Ascending aorta (tissue), 2 donors: ENCODE data around the gene TDG. TPM values are rescaled to one million over a fixed set of nuclear protein-coding genes. Genes with fewer than 3 reads are reported as not detected.
"Not testable (repeated sequence)": the region's sequence is repeated elsewhere in the genome, so short reads cannot be mapped to it uniquely, and the experiment has no call there.

Source experiments
- DNase-seq, 2 donors: peaks; one replicate each; pipeline ENCODE4 v3.0.0-alpha.2; 2019; ENCODE audit warnings: low spot score in 2 of 2
- H3K27ac ChIP-seq, 2 donors: fragments of 200-600 bp; sonication (generic); one replicate each; pipeline ENCODE4 v1.5.1; 2016 to 2017; ENCODE audit warnings: mild to moderate bottlenecking in 1 of 2
- H3K27me3 ChIP-seq: fragments of 200-600 bp; sonication (generic); one replicate; pipeline ENCODE4 v1.5.1; 2017
- H3K36me3 ChIP-seq, 2 donors: fragments of 200-600 bp; sonication (generic); one replicate each; pipeline ENCODE4 v1.5.1; 2016
- H3K4me1 ChIP-seq, 2 donors: fragments of 200-600 bp; sonication (generic); one replicate each; pipeline ENCODE4 v1.5.1; 2016 to 2017; ENCODE audit warnings: mild to moderate bottlenecking in 1 of 2
- H3K4me3 ChIP-seq, 2 donors: fragments of 200-600 bp; sonication (generic); one replicate each; pipeline ENCODE4 v1.5.1; 2016 to 2017; ENCODE audit warnings: mild to moderate bottlenecking in 1 of 2
- H3K9me3 ChIP-seq, 2 donors: fragments of 200-600 bp; sonication (generic); one replicate each; pipeline ENCODE4 v1.5.1; 2016
- intact Hi-C: fragments of 100-400 bp; cut with DNase I; formaldehyde crosslinking; loops from one replicate; pipeline ENCODE4 v1.15.1; 2023
- total RNA-seq: library from RNA; depleted of rRNA; stranded (reverse); fragments of >200 nt; gene quantifications from one replicate; pipeline ENCODE4 v1.1.0, GENCODE V29; 2016
- TF ChIP-seq, protein P1 (sequence below), 3 experiments: fragments of 200-600 bp in 2 of 3; fragments of 450-650 bp in 1 of 3; sonication (generic) in 2 of 3; IDR thresholded peaks; one replicate each; pipeline ENCODE4 v1.5.1; 2016 to 2019; ENCODE audit warnings: antibody characterized with exemption in 3 of 3, mild to moderate bottlenecking in 1 of 3, moderate library complexity in 1 of 3

TDG gene
- total RNA-seq, 1 donor from 2014 or later, result 11.8 TPM

DNA sequence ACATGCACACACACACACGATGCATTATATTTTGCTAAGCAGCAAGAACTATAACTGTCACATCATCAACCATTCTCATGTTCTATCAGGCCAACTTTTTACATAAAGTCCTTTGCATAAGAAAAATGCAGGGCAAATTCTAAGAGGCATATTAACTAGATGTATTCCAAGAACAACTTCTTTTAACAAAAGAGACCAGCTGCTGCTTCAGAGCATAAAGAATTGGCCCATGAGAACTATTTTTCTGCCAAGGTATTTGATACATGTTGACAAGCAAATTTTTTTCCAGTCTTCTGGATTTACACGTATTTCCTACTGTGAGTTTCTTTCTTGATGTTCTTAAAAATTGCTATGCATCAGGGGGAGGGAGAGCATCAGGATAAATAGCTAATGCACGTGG is 57.1 kb downstream of the TDG start:
- no peaks in the 10 kb centered on the region for H3K4me1 ChIP-seq
- TF ChIP-seq, protein P1, sequence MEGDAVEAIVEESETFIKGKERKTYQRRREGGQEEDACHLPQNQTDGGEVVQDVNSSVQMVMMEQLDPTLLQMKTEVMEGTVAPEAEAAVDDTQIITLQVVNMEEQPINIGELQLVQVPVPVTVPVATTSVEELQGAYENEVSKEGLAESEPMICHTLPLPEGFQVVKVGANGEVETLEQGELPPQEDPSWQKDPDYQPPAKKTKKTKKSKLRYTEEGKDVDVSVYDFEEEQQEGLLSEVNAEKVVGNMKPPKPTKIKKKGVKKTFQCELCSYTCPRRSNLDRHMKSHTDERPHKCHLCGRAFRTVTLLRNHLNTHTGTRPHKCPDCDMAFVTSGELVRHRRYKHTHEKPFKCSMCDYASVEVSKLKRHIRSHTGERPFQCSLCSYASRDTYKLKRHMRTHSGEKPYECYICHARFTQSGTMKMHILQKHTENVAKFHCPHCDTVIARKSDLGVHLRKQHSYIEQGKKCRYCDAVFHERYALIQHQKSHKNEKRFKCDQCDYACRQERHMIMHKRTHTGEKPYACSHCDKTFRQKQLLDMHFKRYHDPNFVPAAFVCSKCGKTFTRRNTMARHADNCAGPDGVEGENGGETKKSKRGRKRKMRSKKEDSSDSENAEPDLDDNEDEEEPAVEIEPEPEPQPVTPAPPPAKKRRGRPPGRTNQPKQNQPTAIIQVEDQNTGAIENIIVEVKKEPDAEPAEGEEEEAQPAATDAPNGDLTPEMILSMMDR (IDR thresholded peaks at IDR 0.05), result no peak
- H3K27ac ChIP-seq, result no peak overlapping the region
- H3K4me3 ChIP-seq, result no peak overlapping the region
- no peaks in the 10 kb centered on the region for H3K27me3 ChIP-seq
- H3K9me3 ChIP-seq, result no peaks in the 10 kb centered on the region
- no peak for DNase-seq
- intact Hi-C loops, result no loop called here
- no peaks in the 10 kb centered on the region for H3K36me3 ChIP-seq

DNA sequence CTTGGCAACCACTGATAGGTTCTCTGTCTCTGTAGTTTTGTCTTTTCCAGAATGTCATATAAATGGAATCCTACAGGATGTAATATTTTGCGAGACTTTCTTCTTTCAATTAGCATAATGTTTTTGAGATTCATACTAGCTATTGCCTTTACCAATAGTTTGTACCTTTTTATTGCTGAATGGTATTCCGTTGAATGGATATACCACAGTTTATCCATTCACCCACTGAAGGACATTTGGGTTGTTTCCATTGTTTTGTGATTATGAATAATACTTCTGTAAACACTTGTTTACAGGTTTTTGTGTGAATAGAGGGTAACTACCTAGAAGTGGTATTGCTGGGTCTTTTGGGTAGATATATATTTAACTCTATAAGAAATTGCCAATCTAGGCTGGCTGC is 58.0 kb downstream of the TDG start:
- TF ChIP-seq, protein P1 (IDR thresholded peaks at IDR 0.05), result no peak
- intact Hi-C loops, result no loop called here
- Histone ChIP-seq H3K27ac (no peak overlapping the region), H3K4me3 (no peak overlapping the region), H3K36me3 (no peaks in the 10 kb centered on the region), H3K9me3 (no peaks in the 10 kb centered on the region), H3K4me1 (no peaks in the 10 kb centered on the region), H3K27me3 (no peaks in the 10 kb centered on the region)
- DNase-seq, result no peak

DNA sequence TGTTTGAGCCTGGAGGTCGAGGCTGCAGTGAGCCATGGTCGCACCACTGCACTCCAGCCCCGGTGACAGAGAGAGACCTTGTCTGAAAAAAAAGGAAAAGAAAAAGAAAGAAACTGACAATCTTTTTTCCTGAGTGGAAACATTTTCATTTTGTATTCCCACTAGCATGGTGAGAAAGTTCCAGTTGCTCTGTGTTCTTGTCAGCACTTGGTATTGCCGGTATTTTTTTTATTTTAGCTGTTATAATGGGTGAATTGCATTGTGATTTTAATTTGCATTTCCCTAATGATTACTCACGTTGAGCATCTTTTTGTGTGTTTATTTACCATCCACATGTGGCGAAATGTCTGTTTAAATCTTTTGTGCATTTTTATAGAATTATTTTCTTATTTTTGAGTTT is 58.7 kb downstream of the TDG start:
- Histone ChIP-seq H3K36me3 (no peaks in the 10 kb centered on the region), H3K9me3 (no peaks in the 10 kb centered on the region), H3K4me3 (no peak overlapping the region), H3K4me1 (no peaks in the 10 kb centered on the region), H3K27me3 (no peaks in the 10 kb centered on the region), H3K27ac (no peak overlapping the region)
- DNase-seq, result no peak
- intact Hi-C loops, result no loop called here
- TF ChIP-seq, protein P1 (IDR thresholded peaks at IDR 0.05), result no peak

DNA sequence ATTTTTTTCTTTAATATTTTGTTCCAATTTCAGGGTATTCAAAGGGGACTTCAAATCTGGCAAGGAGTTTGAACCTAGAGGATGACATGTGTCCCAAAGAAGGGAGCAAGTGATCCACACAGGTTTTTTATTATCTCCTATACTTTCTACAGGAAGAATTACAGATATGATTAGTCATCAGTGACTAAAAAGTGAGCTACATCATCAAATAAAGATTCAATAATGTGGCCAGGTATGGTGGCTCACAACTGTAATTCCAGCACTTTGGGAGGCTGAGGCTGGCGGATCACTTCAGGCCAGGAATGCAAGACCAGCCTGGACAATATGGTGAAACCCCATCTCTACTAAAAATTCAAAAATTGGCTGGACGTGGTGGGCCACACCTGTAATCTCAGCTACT is 60.1 kb downstream of the TDG start:
- Histone ChIP-seq H3K36me3 (no peaks in the 10 kb centered on the region), H3K4me1 (no peaks in the 10 kb centered on the region), H3K4me3 (no peak overlapping the region), H3K9me3 (no peaks in the 10 kb centered on the region), H3K27me3 (no peaks in the 10 kb centered on the region), H3K27ac (no peak overlapping the region)
- TF ChIP-seq, protein P1 (IDR thresholded peaks at IDR 0.05), result no peak
- intact Hi-C loops, result no loop called here
- DNase-seq, result no peak

DNA sequence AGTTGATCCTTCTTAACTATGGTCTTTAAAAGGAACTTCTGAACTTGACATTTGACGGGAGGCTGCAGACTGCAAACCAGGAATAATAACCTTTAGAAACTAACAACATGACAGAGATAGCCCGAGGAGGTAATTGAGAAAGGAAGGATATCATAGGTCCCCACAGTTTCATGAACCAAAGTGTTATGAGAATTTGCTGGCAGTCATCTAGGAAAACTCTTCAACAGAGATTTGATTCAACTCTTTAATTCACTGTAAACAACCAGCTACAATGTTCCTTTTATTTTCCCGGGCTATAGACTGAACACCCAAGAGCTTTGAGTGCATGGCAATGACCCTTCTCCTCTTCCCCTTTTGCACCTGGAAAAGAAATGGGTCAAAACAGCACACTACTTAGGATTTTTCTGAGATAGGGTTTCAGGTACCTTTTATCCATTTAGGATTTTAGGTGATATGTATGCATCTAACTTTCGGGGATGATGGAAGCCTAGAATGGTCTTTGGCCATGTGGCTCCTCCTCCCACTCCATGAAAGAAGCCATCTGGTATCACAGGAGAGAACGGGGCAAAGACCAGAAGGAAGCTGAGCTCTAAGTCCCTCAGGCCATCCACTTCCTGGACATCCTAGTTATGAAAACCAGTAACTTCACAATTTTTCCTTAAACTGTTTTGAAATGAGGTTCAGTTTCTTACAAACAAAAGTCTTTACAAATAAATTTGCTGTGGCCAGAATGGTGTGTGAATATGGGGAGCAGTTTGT is 61.3 kb downstream of the TDG start:
- no peaks in the 10 kb centered on the region for H3K27me3 ChIP-seq
- no peak overlapping the region for H3K4me3 ChIP-seq
- DNase-seq, result no peak
- intact Hi-C loops, result no loop called here
- H3K4me1 ChIP-seq, result no peaks in the 10 kb centered on the region
- H3K36me3 ChIP-seq, result no peaks in the 10 kb centered on the region
- H3K27ac ChIP-seq, result no peak overlapping the region
- TF ChIP-seq, protein P1 (IDR thresholded peaks at IDR 0.05), result no peak
- H3K9me3 ChIP-seq, result no peaks in the 10 kb centered on the region

DNA sequence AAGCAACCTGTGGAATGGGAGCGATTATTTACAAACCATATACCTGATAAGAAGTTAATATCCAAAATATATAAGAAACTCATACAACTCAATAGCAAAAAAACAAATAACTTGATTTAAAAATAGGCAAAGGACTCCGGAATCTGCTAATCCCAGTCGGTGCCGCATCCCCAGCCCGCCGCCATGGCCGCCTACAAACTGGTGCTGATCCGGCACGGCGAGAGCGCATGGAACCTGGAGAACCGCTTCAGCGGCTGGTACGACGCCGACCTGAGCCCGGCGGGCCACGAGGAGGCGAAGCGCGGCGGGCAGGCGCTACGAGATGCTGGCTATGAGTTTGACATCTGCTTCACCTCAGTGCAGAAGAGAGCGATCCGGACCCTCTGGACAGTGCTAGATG is 64.9 kb downstream of the TDG start:
- H3K36me3 ChIP-seq, DNase-seq, H3K9me3 ChIP-seq, H3K4me1 ChIP-seq, intact Hi-C loops, H3K4me3 ChIP-seq, H3K27me3 ChIP-seq, H3K27ac ChIP-seq: not testable (repeated sequence)

DNA sequence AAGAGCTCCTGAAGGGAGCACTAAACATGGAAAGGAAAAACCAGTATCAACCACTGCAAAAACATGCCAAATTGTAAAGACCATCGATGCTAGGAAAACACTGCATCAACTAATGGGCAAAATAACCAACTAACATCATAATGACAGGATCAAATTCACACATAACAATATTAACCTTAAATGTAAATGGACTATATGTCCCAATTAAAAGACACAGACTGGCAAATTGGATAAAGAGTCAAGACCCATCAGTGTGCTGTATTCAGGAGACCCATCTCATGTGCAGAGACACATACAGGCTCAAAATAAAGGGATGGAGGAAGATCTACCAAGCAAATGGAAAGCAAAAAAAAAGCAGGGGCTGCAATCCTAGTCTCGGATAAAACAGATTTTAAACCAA is 70.5 kb downstream of the TDG start:
- H3K4me1 ChIP-seq, H3K36me3 ChIP-seq, H3K27me3 ChIP-seq, H3K9me3 ChIP-seq, intact Hi-C loops, DNase-seq, H3K4me3 ChIP-seq, H3K27ac ChIP-seq: not testable (repeated sequence)
